ENCODE results near the gene GPRIN1. TPM values are rescaled to one million over a fixed set of nuclear protein-coding genes. Genes with fewer than 3 reads are reported as not detected.
"Not testable (repeated sequence)": the region's sequence is repeated elsewhere in the genome, so short reads cannot be mapped to it uniquely, and the experiment has no call there.

GPRIN1 gene
- total RNA-seq, 1 experiment from 2014 or later: 19.9 TPM

GRCh38 chr5:176559683-176560082, 50.3 kb downstream of the GPRIN1 start:
- DNase-seq (ENCODE audit: low spot score): no peak
- in situ Hi-C loops (cut with HindIII; ENCODE audit: low sequenced_read_pairs): no loop called here

DNA sequence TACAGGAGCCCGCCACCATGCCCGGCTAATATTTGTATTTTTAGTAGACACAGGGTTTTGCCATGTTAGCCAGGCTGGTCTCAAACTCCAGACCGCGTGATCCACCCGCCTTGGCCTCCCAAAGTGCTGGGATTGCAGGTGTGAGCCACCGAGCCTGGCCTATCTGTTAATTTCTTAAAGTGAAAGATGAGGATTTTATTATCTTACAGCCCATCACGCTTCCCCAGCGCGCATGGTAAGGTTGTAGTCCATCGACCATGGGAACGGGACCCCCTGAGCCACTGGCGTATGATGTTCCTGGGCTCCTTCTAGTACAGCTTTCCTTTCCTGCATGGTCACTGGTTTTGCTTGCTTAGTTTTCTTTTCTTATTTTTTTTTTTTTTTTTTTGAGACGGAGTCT, 52.1 kb downstream of the GPRIN1 start:
- in situ Hi-C loops (cut with HindIII; ENCODE audit: low sequenced_read_pairs): no loop called here
- no peak for DNase-seq (ENCODE audit: low spot score)

GRCh38 chr5:176553260-176554085, 56.5 kb downstream of the GPRIN1 start:
- no peak for DNase-seq (ENCODE audit: low spot score)
- in situ Hi-C loops (cut with HindIII; ENCODE audit: low sequenced_read_pairs): no loop called here

DNA sequence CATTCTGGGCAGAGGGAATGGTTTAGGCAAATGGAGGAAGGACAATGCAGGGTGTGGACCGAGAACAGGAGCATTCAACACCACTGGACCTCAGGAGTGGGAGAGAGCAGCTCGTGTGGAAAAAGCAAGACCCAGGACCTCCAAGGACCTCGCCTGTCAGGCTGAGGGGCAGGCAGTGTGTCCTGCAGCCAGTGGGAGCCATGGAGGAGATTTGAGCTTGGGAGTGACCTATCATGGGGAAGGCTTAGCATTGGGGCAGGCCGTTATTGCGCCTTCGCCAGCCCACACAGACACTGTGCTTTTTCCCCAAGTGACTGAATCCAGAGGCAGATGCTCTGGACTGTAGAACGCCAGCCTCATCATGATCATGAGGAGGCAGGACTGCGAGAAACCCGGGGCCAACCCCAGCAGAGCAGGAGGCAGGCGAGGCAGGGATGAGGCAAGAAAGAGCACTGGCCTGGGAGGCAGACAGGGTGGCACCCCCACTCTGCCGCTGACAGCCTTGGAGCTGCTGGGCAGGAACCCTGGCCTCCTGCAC, 57.6 kb downstream of the GPRIN1 start:
- in situ Hi-C loops (cut with HindIII; ENCODE audit: low sequenced_read_pairs): no loop called here
- DNase-seq (ENCODE audit: low spot score): no peak

DNA sequence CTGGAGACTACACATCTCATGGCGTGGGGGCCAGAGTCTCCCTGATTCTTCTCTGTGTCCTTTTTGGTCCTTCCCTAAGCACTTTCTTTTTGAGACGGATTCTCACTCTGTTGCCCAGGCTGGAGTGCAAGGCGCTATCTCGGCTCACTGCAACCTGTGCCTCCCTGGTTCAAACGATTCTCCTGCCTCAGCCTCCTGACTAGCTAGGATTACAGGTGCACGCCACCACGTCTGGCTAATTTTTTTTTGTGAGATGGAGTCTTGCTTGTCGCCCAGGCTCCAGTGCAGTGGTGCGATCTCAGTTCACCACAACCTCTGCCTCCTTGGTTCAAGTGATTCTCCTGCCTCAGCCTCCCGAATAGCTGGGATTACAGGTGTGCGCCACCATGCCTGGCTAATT, 59.0 kb downstream of the GPRIN1 start:
- in situ Hi-C loops (cut with HindIII; ENCODE audit: low sequenced_read_pairs); DNase-seq (ENCODE audit: low spot score): not testable (repeated sequence)

DNA sequence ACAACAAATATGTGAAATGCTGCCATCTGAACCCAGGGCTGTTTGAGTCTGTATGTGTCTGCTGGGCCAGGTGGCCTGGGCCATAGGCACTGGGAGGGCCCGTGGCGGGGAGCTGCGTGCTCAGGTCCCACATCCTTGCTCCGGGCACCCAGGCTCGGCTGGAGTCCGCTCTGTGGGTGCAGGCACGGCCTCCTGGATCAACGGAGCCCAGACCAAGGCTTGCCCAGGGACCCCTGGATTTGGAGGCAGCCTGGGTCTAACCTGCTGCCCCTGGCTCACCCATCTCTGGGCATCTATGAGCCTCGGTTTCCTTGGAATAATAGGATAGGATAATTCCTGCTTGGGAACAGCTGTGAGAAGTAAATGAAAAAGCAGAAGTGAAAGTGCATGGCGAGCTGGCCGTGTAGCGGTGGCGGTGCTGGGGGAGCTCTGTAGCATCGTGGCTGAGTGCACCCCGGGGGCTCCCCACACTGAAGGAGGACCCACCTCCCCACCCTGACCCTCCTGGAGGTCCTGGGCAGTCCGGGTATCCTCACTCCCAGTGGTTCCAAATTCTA, 59.6 kb downstream of the GPRIN1 start:
- in situ Hi-C loops (cut with HindIII; ENCODE audit: low sequenced_read_pairs): no loop called here
- DNase-seq (ENCODE audit: low spot score): no peak

DNA sequence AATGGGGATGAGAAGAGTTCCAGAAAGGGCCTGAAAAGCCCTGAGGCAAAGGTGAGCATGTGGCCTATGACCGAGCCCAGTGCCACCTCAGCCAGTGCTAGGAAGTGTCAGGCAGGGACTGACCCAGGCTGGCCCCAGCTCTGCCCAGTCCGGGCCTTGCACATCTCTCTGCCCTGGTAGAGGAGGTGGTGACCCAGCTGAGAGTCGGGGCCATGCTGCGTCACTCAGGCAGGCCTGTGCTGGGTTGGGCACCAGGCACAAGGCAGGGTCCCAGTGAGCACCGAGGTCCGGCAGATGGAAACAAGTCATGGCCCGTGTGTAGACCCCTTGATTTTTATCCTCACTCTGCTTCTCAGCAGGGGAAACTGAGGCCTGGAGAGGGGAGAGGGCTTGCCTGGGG, 60.1 kb downstream of the GPRIN1 start:
- in situ Hi-C loops (cut with HindIII; ENCODE audit: low sequenced_read_pairs): no loop called here
- DNase-seq (ENCODE audit: low spot score): no peak

GRCh38 chr5:176548967-176549444, 61.0 kb downstream of the GPRIN1 start, which contains the start of gene CDHR2:
CDHR2 (plus strand) TSS chr5:176549342; CDS start chr5:176565353, 16,011 bp downstream.
- in situ Hi-C loops (cut with HindIII; ENCODE audit: low sequenced_read_pairs): no loop called here
- DNase-seq (ENCODE audit: low spot score): no peak

GRCh38 chr5:176547802-176548201, 62.2 kb downstream of the GPRIN1 start:
- no peak for DNase-seq (ENCODE audit: low spot score)
- in situ Hi-C loops (cut with HindIII; ENCODE audit: low sequenced_read_pairs): no loop called here

Other genes starting within 250 kb of the GPRIN1 start
- gene KIAA1191, start 248.4 kb downstream of the GPRIN1 start, total RNA-seq (2014; rRNA removed; shearing (Covaris generic)): 112 and 117 TPM in 2 replicates
- 0.03 TPM in 1 of 2 replicates, not detected in the other for gene ARL10, start 244.7 kb downstream of the GPRIN1 start, total RNA-seq (2014; rRNA removed; shearing (Covaris generic))
- 44.4 and 47.9 TPM in 2 replicates for gene NOP16, start 221.6 kb downstream of the GPRIN1 start, total RNA-seq (2014; rRNA removed; shearing (Covaris generic))
- 119 and 175 TPM in 2 replicates for gene HIGD2A, start 221.4 kb downstream of the GPRIN1 start, total RNA-seq (2014; rRNA removed; shearing (Covaris generic))
- gene CLTB, start 193.6 kb downstream of the GPRIN1 start, total RNA-seq (2014; rRNA removed; shearing (Covaris generic)): 163 and 179 TPM in 2 replicates
- gene FAF2, start 161.8 kb downstream of the GPRIN1 start, total RNA-seq (2014; rRNA removed; shearing (Covaris generic)): 24.9 and 29.4 TPM in 2 replicates
- 4.0 and 6.7 TPM in 2 replicates for gene RNF44, start 72.8 kb downstream of the GPRIN1 start, total RNA-seq (2014; rRNA removed; shearing (Covaris generic))
- not detected in 2 replicates for gene CDHR2, start 60.8 kb downstream of the GPRIN1 start, total RNA-seq (2014; rRNA removed; shearing (Covaris generic))
- gene SNCB, start 20.4 kb upstream of the GPRIN1 start, total RNA-seq (2014; rRNA removed; shearing (Covaris generic)): 0.49 and 1.7 TPM in 2 replicates
- gene EIF4E1B, start 20.5 kb upstream of the GPRIN1 start, total RNA-seq (2014; rRNA removed; shearing (Covaris generic)): not detected in 2 replicates
- 91.3 and 96.3 TPM in 2 replicates for gene TSPAN17, start 37.3 kb upstream of the GPRIN1 start, total RNA-seq (2014; rRNA removed; shearing (Covaris generic))
- not detected in 2 replicates for gene UNC5A, start 200.4 kb upstream of the GPRIN1 start, total RNA-seq (2014; rRNA removed; shearing (Covaris generic))

Data from G401 (cell line).